Measurements from ENCODE around the gene LARGE1. TPM values are rescaled to one million over a fixed set of nuclear protein-coding genes. Genes with fewer than 3 reads are reported as not detected.

LARGE1 gene
- total and polyA plus RNA-seq, 2 of the 8 experiments (the other 6 are each of a cell fraction or from before 2014, with no cell fraction given), result 43.7 to 83.0 TPM

DNA sequence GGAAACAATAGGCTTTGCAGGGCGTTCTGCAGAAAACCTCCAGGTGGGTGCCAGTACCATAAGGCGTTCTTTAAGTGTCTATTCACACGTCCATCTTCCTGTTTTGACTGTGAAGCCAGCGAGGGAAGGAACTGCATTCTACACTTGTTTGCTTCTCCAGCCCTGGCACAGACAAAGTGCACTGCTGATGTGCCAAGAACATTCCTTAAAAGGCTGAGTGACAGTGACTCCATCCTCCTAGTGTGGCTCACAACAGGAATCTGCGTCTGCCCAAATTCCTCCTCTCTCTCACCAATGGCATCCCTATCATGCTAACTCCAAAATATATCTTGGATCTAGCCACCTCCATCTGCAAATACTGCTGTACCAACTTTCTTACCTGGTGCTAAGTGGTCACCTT is 454.7 kb downstream of the LARGE1 start:
- no peak overlapping the region for H3K27ac ChIP-seq (ENCODE audit: low read depth, low read length)
- no peak overlapping the region for H3K23ac ChIP-seq (ENCODE audit: insufficient read length)
- no peak overlapping the region for H3K4me3 ChIP-seq (ENCODE audit: extremely low read depth in 1 of 4, insufficient read depth in 2 of 4, low read depth in 3 of 4, low read length in 4 of 4)
- no peak overlapping the region for H3K56ac ChIP-seq (replicated peaks; ENCODE audit: insufficient read length, low read depth, low read length)
- no peak overlapping the region for H3K18ac ChIP-seq (ENCODE audit: extremely low read depth, low read length)
- H3K9ac ChIP-seq (replicated peaks in 1 of 4; ENCODE audit: extremely low read depth in 1 of 4, low read depth in 3 of 4, low read length in 3 of 4), result no peak overlapping the region
- no peaks in the 10 kb centered on the region for H3K36me3 ChIP-seq (ENCODE audit: control insufficient read depth in 2 of 4, insufficient read depth in 4 of 4, low read length in 3 of 4)
- H2BK5ac ChIP-seq (ENCODE audit: low read depth, low read length), result no peak overlapping the region
- peaks cover 0 to 3% of the 10 kb centered on the region in 2 experiments; a peak in 1 of 4 replicates for H3K79me2 ChIP-seq (ENCODE audit: control insufficient read depth in 1 of 2, insufficient read depth in 2 of 2, low read length in 2 of 2)
- H2BK20ac ChIP-seq (ENCODE audit: low read length), result no peak overlapping the region
- FAIRE-seq, result no peak
- no peak overlapping the region for H4K8ac ChIP-seq (ENCODE audit: extremely low read depth, insufficient read depth, low read length)
- no peak overlapping the region for H4K5ac ChIP-seq (ENCODE audit: insufficient read length, low read depth, low read length)
- ChIA-PET CTCF (ENCODE audit: partially characterized antibody) (no interaction called here), POLR2A (ENCODE audit: partially characterized antibody) (no interaction called here)
- H2AFZ ChIP-seq (ENCODE audit: low read length), result no peak overlapping the region
- no peak overlapping the region for H4K91ac ChIP-seq (replicated peaks; ENCODE audit: insufficient read length, low read length)
- H3K79me1 ChIP-seq (ENCODE audit: low read depth, low read length), result peaks cover 2% of the 10 kb centered on the region; the same call in 1 of the 2 replicates
- no peaks in the 10 kb centered on the region for H3K9me3 ChIP-seq (ENCODE audit: insufficient read depth in 2 of 2, low read depth in 1 of 2, low read length in 1 of 2)
- H2BK15ac ChIP-seq (ENCODE audit: low read length), result no peak overlapping the region
- H3K4me2 ChIP-seq (ENCODE audit: insufficient read depth in 1 of 2, low read depth in 2 of 2, low read length in 2 of 2), result no peak overlapping the region
- no peak overlapping the region for H2BK12ac ChIP-seq (ENCODE audit: low read depth, low read length)
- no peaks in the 10 kb centered on the region for H3K27me3 ChIP-seq (replicated peaks in 1 of 4; ENCODE audit: control insufficient read depth in 3 of 4, extremely low read depth in 1 of 4, insufficient read depth in 3 of 4, low read length in 3 of 4)
- no peak overlapping the region for H2BK120ac ChIP-seq (replicated peaks; ENCODE audit: low read depth, low read length)
- no peak for TF ChIP-seq GABPA (IDR thresholded peaks at IDR 0.05; ENCODE audit: borderline replicate concordance, insufficient read depth, low read length)
- DNase-seq (ENCODE audit: low read depth in 1 of 2, low spot score in 2 of 2), result no peak
- peaks cover 2% of the 10 kb centered on the region; the same call in 1 of the 2 replicates for H3K23me2 ChIP-seq (ENCODE audit: low read depth, low read length)
- 84% methylated on average over 5 of the region's 5 CpGs; no CpG with 5 or more reads in 1 of the 2 experiments for WGBS, 2 experiments (ENCODE audit: extremely low coverage in 1 of 2, insufficient coverage in 1 of 2, insufficient read length in 1 of 2, insufficient replicate concordance in 2 of 2, low coverage in 1 of 2, low lambda C conversion rate in 2 of 2, missing lambda C conversion rate in 1 of 2)
- H3K14ac ChIP-seq (ENCODE audit: insufficient read length), result no peak overlapping the region
- no peak overlapping the region for H3K4ac ChIP-seq (replicated peaks; ENCODE audit: insufficient read length, low read depth, low read length)
- no peaks in the 10 kb centered on the region for H3K4me1 ChIP-seq (replicated peaks in 1 of 4; ENCODE audit: control insufficient read depth in 3 of 4, insufficient read depth in 4 of 4, low read length in 3 of 4)
- peaks cover 3 to 4% of the 10 kb centered on the region in 2 experiments for H4K20me1 ChIP-seq (replicated peaks in 1 of 2; ENCODE audit: control insufficient read depth in 1 of 2, insufficient read depth in 2 of 2, low read length in 2 of 2)
- no peak overlapping the region for H2AK5ac ChIP-seq (ENCODE audit: low read depth, low read length)
